Esophagus muscularis mucosa (tissue), 4 donors: ENCODE data around the gene RIOK1. TPM values are rescaled to one million over a fixed set of nuclear protein-coding genes. Genes with fewer than 3 reads are reported as not detected.

Experiments used
- DNase-seq: peaks from one replicate; pipeline ENCODE4 v3.0.0-alpha.2; 2017; ENCODE audit errors: extremely low spot score
- H3K27ac ChIP-seq, 4 donors: fragments of 200-600 bp; sonication (generic); replicated peaks in 1 of 4; 1 replicate in 3 of 4; 2 replicates in 1 of 4; pipeline ENCODE4 v1.5.1; 2016 to 2019; ENCODE audit warnings: mild to moderate bottlenecking in 1 of 4
- H3K27me3 ChIP-seq, 4 donors: fragments of 200-600 bp; sonication (generic); one replicate each; pipeline versions ENCODE4 v1.5.1 to v1.6.0; 2016 to 2019
- H3K36me3 ChIP-seq, 4 donors: fragments of 200-600 bp; sonication (generic); one replicate each; pipeline ENCODE4 v1.5.1; 2016 to 2019
- H3K4me1 ChIP-seq, 4 donors: fragments of 200-600 bp; sonication (generic); one replicate each; pipeline ENCODE4 v1.5.1; 2016 to 2019
- H3K4me3 ChIP-seq, 4 donors: fragments of 200-600 bp; sonication (generic); 1 replicate in 2 of 4; 2 replicates in 2 of 4; pipeline ENCODE4 v1.5.1; 2016 to 2019; ENCODE audit warnings: mild to moderate bottlenecking in 4 of 4, moderate library complexity in 1 of 4
- H3K9me3 ChIP-seq, 4 donors: fragments of 200-600 bp; sonication (generic); 1 replicate in 3 of 4; 2 replicates in 1 of 4; pipeline ENCODE4 v1.5.1; 2016 to 2019
- CTCF ChIP-seq, 3 experiments: fragments of 200-600 bp in 2 of 3; fragments of 450-650 bp in 1 of 3; sonication (generic) in 2 of 3; IDR thresholded peaks; one replicate each; pipeline ENCODE4 v1.5.1; 2017 to 2019; ENCODE audit warnings: antibody characterized with exemption in 3 of 3, mild to moderate bottlenecking in 2 of 3, moderate library complexity in 1 of 3
- EP300 ChIP-seq: sonication (generic); formaldehyde crosslinking; IDR thresholded peaks from one replicate; pipeline ENCODE4 v1.6.1; 2017; ENCODE audit warnings: antibody characterized with exemption
- POLR2A ChIP-seq: fragments of 450-650 bp; IDR thresholded peaks from one replicate; pipeline ENCODE4 v1.6.1; 2017; ENCODE audit warnings: antibody characterized with exemption, moderate library complexity, mild to moderate bottlenecking, low read depth
- POLR2AphosphoS5 ChIP-seq, 2 donors: sonication (generic); formaldehyde crosslinking; IDR thresholded peaks; one replicate each; pipeline ENCODE4 v1.6.1; 2017; ENCODE audit warnings: antibody characterized with exemption in 2 of 2
- WGBS: methylation state at CpG from one replicate; pipeline ENCODE4 v1.1.5; 2018; 5-methylcytosine and 5-hydroxymethylcytosine counted together
- intact Hi-C: fragments of 100-400 bp; cut with DNase I; formaldehyde crosslinking; loops from one replicate; pipeline ENCODE4 v1.15.1; 2023
- total RNA-seq, 4 donors: library from RNA; depleted of rRNA; stranded (reverse); fragments of >200 nt; gene quantifications; one replicate each; pipeline versions ENCODE4 v1.1.0 to v1.2.1, GENCODE V29; 2016

Gene RIOK1
- total RNA-seq, 4 donors from 2014 or later = 14.1 to 20.2 (median 17.5) TPM

GRCh38 chr6:7424967-7425807 is 35.6 kb downstream of the RIOK1 start:
- Histone ChIP-seq H3K9me3 (no peaks in the 10 kb centered on the region), H3K27me3 (no peaks in the 10 kb centered on the region), H3K4me3 (no peak overlapping the region), H3K4me1 (no peaks in the 10 kb centered on the region), H3K27ac (no peak overlapping the region), H3K36me3 (no peaks in the 10 kb centered on the region)
- peak in 1 of 3 experiments; percentile 36 for TF ChIP-seq CTCF (IDR thresholded peaks at IDR 0.05)
- TF ChIP-seq EP300 = no peak
- intact Hi-C loops = no loop called here
- WGBS = 84% methylated on average over 23 of the region's 25 CpGs
- no peak for DNase-seq

- Histone ChIP-seq H3K4me1 (no peaks in the 10 kb centered on the region), H3K9me3 (no peaks in the 10 kb centered on the region), H3K4me3 (no peak overlapping the region), H3K27me3 (no peaks in the 10 kb centered on the region), H3K27ac (no peak overlapping the region), H3K36me3 (no peaks in the 10 kb centered on the region)
- DNase-seq = no peak
- WGBS = 97% methylated on average over 28 of the region's 39 CpGs
- intact Hi-C loops = no loop called here
- TF ChIP-seq CTCF (IDR thresholded peaks at IDR 0.05) (no peak), POLR2A (no peak), EP300 (no peak), POLR2AphosphoS5 (IDR thresholded peaks at IDR 0.05) (no peak)
Measured at GRCh38 chr6:7425808-7426190, 36.2 kb downstream of the RIOK1 start.

GRCh38 chr6:7426447-7427169 is 37.0 kb downstream of the RIOK1 start:
- intact Hi-C loops = no loop called here
- 90% methylated on average over 15 of the region's 16 CpGs for WGBS

GRCh38 chr6:7431313-7431673 is 41.7 kb downstream of the RIOK1 start:
- no peak for DNase-seq
- Histone ChIP-seq H3K4me1 (no peaks in the 10 kb centered on the region), H3K36me3 (no peaks in the 10 kb centered on the region), H3K27me3 (peaks cover 0 to 32% (median 0%) of the 10 kb centered on the region in 4 donors), H3K9me3 (peaks cover 0 to 12% (median 0%) of the 10 kb centered on the region in 4 donors), H3K27ac (no peak overlapping the region), H3K4me3 (no peak overlapping the region)
- intact Hi-C loops = no loop called here
- 82% methylated on average over 8 of the region's 8 CpGs for WGBS
- TF ChIP-seq EP300 = no peak
- TF ChIP-seq POLR2A = no peak
- TF ChIP-seq POLR2AphosphoS5 (IDR thresholded peaks at IDR 0.05) = no peak
- TF ChIP-seq CTCF (IDR thresholded peaks at IDR 0.05) = no peak

More at GRCh38 chr6:7426447-7427169, 37.0 kb downstream of the RIOK1 start:
- no peak for DNase-seq
- no peaks in the 10 kb centered on the region for H3K36me3 ChIP-seq
- peaks cover 0 to 7% (median 0%) of the 10 kb centered on the region in 4 donors for H3K27me3 ChIP-seq
- H3K27ac ChIP-seq = no peak overlapping the region
- TF ChIP-seq POLR2AphosphoS5 (IDR thresholded peaks at IDR 0.05) (peak in 1 of 2 donors; percentile 20), EP300 (no peak)
- no peaks in the 10 kb centered on the region for H3K9me3 ChIP-seq
- H3K4me3 ChIP-seq = no peak overlapping the region
- H3K4me1 ChIP-seq = no peaks in the 10 kb centered on the region

- no peaks in the 10 kb centered on the region for H3K36me3 ChIP-seq
- WGBS = 67% methylated on average over 21 of the region's 24 CpGs
- H3K9me3 ChIP-seq = peaks cover 0 to 12% (median 0%) of the 10 kb centered on the region in 4 donors
- no peak overlapping the region for H3K27ac ChIP-seq
- intact Hi-C loops = no loop called here
- TF ChIP-seq CTCF (IDR thresholded peaks at IDR 0.05) = no peak
- no peak for TF ChIP-seq POLR2A
- TF ChIP-seq EP300 = no peak
- TF ChIP-seq POLR2AphosphoS5 (IDR thresholded peaks at IDR 0.05) = no peak
- H3K4me3 ChIP-seq = no peak overlapping the region
- no peak for DNase-seq
- H3K4me1 ChIP-seq = no peaks in the 10 kb centered on the region
- H3K27me3 ChIP-seq = peaks cover 0 to 32% (median 0%) of the 10 kb centered on the region in 4 donors
Measured at GRCh38 chr6:7431674-7432390, 42.2 kb downstream of the RIOK1 start.
